Glutamatergic neuron (in vitro differentiated cells): ENCODE measurements around the gene MIA2. TPM values are rescaled to one million over a fixed set of nuclear protein-coding genes. Genes with fewer than 3 reads are reported as not detected.
"Not testable (repeated sequence)": the region's sequence is repeated elsewhere in the genome, so short reads cannot be mapped to it uniquely, and the experiment has no call there.

ENCODE experiments used
- DNase-seq: peaks from one replicate; pipeline ENCODE4 v3.0.0; 2022
- H3K27ac Mint-ChIP-seq: one replicate; pipeline ENCODE4 v1.8.0; 2020; ENCODE audit warnings: mild to moderate bottlenecking, mixed read lengths, inconsistent platforms; ENCODE audit not compliant: unreplicated experiment
- H3K27me3 Mint-ChIP-seq: one replicate; pipeline ENCODE4 v1.8.0; 2020; ENCODE audit warnings: mild to moderate bottlenecking, moderate library complexity, mixed read lengths, inconsistent platforms; ENCODE audit not compliant: unreplicated experiment
- H3K36me3 Mint-ChIP-seq: one replicate; pipeline ENCODE4 v1.8.0; 2020; ENCODE audit warnings: mild to moderate bottlenecking, mixed read lengths, inconsistent platforms; ENCODE audit not compliant: unreplicated experiment
- H3K4me1 Mint-ChIP-seq: one replicate; pipeline ENCODE4 v1.8.0; 2020; ENCODE audit warnings: mild to moderate bottlenecking, low read depth, mixed read lengths, inconsistent platforms; ENCODE audit not compliant: unreplicated experiment
- H3K4me3 Mint-ChIP-seq: one replicate; pipeline ENCODE4 v1.8.0; 2020; ENCODE audit warnings: mild to moderate bottlenecking, mixed read lengths, inconsistent platforms; ENCODE audit not compliant: unreplicated experiment
- H3K9me3 Mint-ChIP-seq: one replicate; pipeline ENCODE4 v1.8.0; 2020; ENCODE audit warnings: mild to moderate bottlenecking, moderate library complexity, mixed read lengths, inconsistent platforms; ENCODE audit not compliant: unreplicated experiment
- total RNA-seq: library from RNA; stranded (reverse); fragmentation: NEBNext Ultra II Directional; extraction: Animal tissue kit (Norgen Biotek cat#: 25700); gene quantifications from one replicate; pipeline ENCODE4 v1.2.1, GENCODE V29; 2021; ENCODE audit not compliant: unreplicated experiment
- TF ChIP-seq, protein P1 (sequence below): fragments of 200-600 bp; sonication (generic); IDR thresholded peaks from one replicate; pipeline ENCODE4 v1.5.0; 2021; ENCODE audit not compliant: partially characterized antibody, unreplicated experiment

Gene MIA2
- total RNA-seq, 1 donor from 2014 or later = 9.7 TPM

DNA sequence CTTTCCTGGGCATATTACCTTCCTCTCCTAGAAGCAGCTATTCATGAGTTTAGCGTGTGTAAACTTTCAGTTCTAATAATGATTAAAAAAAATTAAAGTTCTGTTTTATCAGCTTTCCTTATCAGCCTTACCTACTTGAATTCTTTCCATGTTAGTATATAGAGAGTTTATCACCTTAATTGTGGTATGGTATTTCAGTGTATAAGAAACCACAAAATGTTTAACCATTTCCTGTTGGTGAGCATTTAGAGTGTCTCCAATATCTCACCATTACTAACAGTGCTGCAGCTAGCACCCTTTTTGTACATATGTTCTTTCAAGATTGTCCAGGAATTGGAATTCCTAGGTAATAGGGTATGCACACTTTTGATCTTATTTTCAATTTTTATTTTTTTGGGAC, 109.1 kb downstream of the MIA2 start:
- TF ChIP-seq, protein P1, sequence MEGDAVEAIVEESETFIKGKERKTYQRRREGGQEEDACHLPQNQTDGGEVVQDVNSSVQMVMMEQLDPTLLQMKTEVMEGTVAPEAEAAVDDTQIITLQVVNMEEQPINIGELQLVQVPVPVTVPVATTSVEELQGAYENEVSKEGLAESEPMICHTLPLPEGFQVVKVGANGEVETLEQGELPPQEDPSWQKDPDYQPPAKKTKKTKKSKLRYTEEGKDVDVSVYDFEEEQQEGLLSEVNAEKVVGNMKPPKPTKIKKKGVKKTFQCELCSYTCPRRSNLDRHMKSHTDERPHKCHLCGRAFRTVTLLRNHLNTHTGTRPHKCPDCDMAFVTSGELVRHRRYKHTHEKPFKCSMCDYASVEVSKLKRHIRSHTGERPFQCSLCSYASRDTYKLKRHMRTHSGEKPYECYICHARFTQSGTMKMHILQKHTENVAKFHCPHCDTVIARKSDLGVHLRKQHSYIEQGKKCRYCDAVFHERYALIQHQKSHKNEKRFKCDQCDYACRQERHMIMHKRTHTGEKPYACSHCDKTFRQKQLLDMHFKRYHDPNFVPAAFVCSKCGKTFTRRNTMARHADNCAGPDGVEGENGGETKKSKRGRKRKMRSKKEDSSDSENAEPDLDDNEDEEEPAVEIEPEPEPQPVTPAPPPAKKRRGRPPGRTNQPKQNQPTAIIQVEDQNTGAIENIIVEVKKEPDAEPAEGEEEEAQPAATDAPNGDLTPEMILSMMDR = no peak
- Mint-ChIP-seq H3K36me3 (no peaks in the 10 kb centered on the region), H3K27me3 (peaks cover 5% of the 10 kb centered on the region), H3K9me3 (no peaks in the 10 kb centered on the region), H3K27ac (no peak overlapping the region), H3K4me1 (no peaks in the 10 kb centered on the region), H3K4me3 (no peak overlapping the region)
- DNase-seq = no peak

DNA sequence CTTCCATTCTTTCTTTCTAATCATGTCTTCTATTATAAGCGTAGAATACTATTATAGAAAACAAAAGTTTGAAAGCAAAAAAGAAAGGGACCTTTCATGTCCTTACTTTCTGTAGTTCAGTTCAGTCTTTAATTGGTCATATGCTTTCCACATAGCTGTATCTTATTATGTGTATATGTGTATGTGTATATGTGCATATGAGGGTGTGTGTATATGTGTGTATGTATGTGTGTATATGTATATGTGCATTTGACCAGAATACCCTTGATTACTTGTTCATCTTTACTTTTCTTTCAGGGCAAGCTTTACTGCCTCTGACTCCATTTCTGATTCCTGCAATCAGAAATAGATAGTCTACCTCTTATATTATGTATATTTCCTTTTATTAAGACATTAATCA, 109.9 kb downstream of the MIA2 start:
- no peak for DNase-seq
- H3K27me3 Mint-ChIP-seq = peaks cover 5% of the 10 kb centered on the region
- TF ChIP-seq, protein P1 = no peak
- H3K4me3 Mint-ChIP-seq = no peak overlapping the region
- H3K4me1 Mint-ChIP-seq = no peaks in the 10 kb centered on the region
- H3K27ac Mint-ChIP-seq = no peak overlapping the region
- no peaks in the 10 kb centered on the region for H3K36me3 Mint-ChIP-seq
- no peaks in the 10 kb centered on the region for H3K9me3 Mint-ChIP-seq

DNA sequence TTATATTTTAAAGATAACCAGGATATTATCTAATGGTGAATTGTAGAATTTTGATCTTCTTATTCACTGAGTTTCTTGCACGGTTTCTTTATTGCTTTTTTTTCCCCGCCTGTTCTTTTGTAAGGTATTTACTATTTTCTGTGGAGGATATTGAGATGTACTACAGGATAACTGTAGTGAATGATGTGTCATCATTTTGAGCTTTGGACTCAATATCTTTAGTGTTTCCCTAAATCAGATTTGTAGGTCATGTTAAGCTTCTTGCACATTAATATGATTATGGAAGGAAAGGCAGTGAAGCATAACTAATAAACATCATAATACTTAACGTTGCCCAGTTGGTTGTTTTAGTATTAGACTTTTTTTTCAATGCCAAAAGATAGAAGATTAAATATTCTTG, 117.2 kb downstream of the MIA2 start:
- Mint-ChIP-seq H3K36me3 (peaks cover 11% of the 10 kb centered on the region), H3K27me3 (peaks cover 3% of the 10 kb centered on the region), H3K9me3 (no peaks in the 10 kb centered on the region), H3K27ac (no peak overlapping the region), H3K4me3 (no peak overlapping the region), H3K4me1 (no peaks in the 10 kb centered on the region)
- DNase-seq = no peak
- TF ChIP-seq, protein P1 = no peak

DNA sequence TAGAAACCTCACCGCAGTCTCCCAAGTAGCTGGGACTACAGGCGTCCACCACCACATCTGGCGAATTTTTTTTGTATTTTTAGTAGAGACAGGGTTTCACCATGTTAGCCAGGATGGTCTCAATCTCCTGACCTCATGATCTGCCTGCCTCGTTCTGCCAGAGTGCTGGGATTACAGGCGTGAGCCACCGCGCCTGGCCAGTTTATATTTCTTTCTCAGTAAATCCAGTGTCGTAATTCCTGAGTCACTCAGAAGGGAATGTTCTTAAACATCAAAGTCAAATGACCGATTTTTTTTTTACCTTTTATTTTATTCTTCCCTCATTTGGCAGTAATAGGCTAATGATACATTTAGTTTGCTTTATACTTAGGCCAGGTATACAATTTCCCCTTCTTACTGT, 118.0 kb downstream of the MIA2 start:
- H3K4me3 Mint-ChIP-seq = no peak overlapping the region
- peaks cover 3% of the 10 kb centered on the region for H3K27me3 Mint-ChIP-seq
- TF ChIP-seq, protein P1 = no peak
- H3K4me1 Mint-ChIP-seq = no peaks in the 10 kb centered on the region
- DNase-seq = no peak
- H3K27ac Mint-ChIP-seq = no peak overlapping the region
- peaks cover 11% of the 10 kb centered on the region for H3K36me3 Mint-ChIP-seq
- no peaks in the 10 kb centered on the region for H3K9me3 Mint-ChIP-seq

DNA sequence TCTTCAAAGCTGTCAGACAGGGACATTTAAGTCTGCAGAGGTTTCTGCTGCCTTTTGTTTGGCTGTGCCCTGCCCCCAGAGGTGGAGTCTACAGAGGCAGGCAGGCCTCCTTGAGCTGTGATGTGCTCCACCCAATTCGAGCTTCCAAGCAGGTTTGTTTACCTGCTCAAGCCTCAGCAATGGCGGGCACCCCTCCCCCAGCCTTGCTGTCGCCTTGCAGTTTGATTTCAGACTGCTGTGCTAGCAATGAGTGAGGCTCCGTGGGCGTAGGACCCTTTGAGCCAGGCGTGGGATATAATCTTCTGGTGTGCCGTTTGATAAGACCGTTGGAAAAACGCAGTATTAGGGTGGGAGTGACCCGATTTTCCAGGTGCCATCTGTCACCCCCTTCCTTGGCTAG, 125.4 kb downstream of the MIA2 start:
- DNase-seq, H3K27me3 Mint-ChIP-seq, H3K27ac Mint-ChIP-seq, H3K9me3 Mint-ChIP-seq, H3K4me3 Mint-ChIP-seq, H3K4me1 Mint-ChIP-seq: not testable (repeated sequence)
- H3K36me3 Mint-ChIP-seq = peaks cover 18% of the 10 kb centered on the region

DNA sequence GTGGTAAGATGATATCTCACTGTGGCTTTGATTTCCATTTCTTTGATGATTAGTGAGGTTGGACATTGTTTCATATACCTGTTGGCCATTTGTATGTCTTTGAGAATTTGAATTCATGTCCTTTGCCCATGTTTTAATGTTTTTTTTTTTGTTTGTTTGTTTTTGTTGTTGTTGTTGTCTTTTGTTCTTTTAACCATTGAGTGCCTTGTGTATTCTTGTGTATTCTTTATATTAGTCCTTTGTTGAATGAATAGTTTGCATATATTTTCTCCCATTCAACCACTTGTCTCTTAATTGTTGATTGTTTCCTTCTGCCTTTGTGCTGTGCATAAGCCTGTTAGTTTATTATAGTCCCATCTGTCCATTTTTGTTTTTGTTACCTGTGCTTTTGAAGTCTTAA, 126.6 kb downstream of the MIA2 start:
- peaks cover 20% of the 10 kb centered on the region for H3K36me3 Mint-ChIP-seq
- TF ChIP-seq, protein P1 = no peak
- no peak for DNase-seq
- no peak overlapping the region for H3K4me3 Mint-ChIP-seq
- H3K9me3 Mint-ChIP-seq = peaks cover 9% of the 10 kb centered on the region
- no peaks in the 10 kb centered on the region for H3K4me1 Mint-ChIP-seq
- H3K27ac Mint-ChIP-seq = no peak overlapping the region
- H3K27me3 Mint-ChIP-seq = no peaks in the 10 kb centered on the region

DNA sequence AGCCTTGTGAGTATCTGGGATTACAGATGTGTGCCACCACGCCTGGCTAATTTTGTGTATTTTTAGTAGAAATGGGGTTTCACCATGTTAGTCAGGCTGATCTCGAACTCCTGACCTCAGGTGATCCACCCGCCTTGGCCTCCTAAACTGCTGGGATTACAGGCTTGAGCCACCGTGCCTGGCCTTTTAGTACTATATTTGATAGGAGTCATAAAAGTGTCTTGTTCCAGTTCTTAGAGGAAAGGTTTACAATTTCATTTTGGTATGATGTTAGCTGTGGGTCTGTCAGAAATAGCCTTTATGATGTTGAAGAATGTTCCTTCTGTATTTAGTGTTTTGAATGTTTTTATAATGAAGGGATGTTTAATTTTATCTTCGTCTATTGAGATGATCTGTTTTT, 127.8 kb downstream of the MIA2 start:
- H3K27ac Mint-ChIP-seq, H3K4me1 Mint-ChIP-seq, DNase-seq, H3K27me3 Mint-ChIP-seq, H3K4me3 Mint-ChIP-seq: not testable (repeated sequence)
- peaks cover 15% of the 10 kb centered on the region for H3K9me3 Mint-ChIP-seq
- H3K36me3 Mint-ChIP-seq = peaks cover 26% of the 10 kb centered on the region
